ENCODE measurements around the gene OTUD1.

DNA sequence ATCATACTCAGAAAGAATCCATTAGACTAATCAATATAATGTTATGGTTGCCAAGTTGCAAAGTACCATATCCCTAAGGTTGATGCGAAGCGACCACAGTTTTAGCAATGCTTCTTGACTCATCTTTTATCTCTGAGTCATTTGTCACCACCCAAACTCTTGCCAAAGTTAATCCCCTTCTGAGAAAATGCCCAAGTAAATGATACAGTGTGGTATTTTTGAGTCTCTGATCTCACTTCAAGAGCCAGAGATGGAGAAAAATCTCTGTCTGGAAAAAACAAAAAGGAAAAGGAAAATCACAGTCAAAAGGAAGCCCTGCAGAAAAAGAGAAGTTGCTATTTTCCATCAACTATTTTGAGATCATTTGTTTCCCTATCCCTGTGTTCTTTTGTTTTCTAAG, 26.7 kb upstream of the OTUD1 start:
- TF ChIP-seq, protein P1, sequence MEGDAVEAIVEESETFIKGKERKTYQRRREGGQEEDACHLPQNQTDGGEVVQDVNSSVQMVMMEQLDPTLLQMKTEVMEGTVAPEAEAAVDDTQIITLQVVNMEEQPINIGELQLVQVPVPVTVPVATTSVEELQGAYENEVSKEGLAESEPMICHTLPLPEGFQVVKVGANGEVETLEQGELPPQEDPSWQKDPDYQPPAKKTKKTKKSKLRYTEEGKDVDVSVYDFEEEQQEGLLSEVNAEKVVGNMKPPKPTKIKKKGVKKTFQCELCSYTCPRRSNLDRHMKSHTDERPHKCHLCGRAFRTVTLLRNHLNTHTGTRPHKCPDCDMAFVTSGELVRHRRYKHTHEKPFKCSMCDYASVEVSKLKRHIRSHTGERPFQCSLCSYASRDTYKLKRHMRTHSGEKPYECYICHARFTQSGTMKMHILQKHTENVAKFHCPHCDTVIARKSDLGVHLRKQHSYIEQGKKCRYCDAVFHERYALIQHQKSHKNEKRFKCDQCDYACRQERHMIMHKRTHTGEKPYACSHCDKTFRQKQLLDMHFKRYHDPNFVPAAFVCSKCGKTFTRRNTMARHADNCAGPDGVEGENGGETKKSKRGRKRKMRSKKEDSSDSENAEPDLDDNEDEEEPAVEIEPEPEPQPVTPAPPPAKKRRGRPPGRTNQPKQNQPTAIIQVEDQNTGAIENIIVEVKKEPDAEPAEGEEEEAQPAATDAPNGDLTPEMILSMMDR (IDR thresholded peaks at IDR 0.05; ENCODE audit: low read length): no peak
- no peak for TF ChIP-seq EZH2 (IDR thresholded peaks at IDR 0.05; ENCODE audit: borderline replicate concordance, low read length)

Measured in OCI-LY1 (cell line).